ENCODE results near the gene ADGRG3. TPM values are rescaled to one million over a fixed set of nuclear protein-coding genes. Genes with fewer than 3 reads are reported as not detected.

Gene ADGRG3
- total and polyA plus RNA-seq, 2 of the 13 experiments (the other 11 are each of a cell fraction or from before 2014, with no cell fraction given) = 2.7 to 11.8 TPM

DNA sequence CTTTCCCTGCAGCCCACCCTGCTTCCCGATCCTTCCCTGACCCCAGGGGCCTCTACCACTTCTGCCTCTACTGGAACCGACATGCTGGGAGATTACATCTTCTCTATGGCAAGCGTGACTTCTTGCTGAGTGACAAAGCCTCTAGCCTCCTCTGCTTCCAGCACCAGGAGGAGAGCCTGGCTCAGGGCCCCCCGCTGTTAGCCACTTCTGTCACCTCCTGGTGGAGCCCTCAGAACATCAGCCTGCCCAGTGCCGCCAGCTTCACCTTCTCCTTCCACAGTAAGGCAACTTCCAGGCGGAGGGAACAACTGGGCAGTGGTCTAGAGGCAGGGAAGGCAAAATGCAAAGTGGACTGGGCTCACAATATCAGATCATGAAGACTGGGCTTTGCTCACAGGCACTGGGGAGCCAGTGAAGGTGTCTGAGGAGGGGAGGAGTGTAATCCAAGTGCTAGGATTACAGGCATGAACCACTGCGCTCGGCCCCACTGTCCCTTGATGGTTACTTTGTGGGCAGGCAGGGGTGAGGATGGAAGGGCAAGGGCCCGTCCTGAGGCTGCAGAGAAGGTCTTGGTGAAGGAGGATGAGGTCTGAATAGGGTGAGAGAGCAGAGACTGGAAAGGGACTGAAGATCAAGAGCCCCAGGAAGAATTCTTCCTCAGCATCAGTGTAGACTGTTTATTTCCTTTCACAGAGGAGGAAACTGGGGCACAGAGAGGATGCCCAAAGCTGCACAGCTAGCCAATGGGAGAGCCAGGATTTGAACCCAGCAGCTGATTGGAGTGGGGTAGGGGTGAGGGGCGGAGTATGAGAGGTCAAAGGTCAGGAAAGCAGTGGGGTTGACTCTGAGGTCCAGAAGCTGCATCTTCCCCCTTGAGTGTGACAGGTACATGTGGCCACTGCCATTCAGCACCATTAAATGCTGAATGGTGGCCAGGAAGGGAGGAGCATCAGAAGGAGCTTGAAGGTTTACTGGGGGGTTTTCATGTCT, 16.5 kb upstream of the ADGRG3 start (continued):
- TF ChIP-seq, protein P1, sequence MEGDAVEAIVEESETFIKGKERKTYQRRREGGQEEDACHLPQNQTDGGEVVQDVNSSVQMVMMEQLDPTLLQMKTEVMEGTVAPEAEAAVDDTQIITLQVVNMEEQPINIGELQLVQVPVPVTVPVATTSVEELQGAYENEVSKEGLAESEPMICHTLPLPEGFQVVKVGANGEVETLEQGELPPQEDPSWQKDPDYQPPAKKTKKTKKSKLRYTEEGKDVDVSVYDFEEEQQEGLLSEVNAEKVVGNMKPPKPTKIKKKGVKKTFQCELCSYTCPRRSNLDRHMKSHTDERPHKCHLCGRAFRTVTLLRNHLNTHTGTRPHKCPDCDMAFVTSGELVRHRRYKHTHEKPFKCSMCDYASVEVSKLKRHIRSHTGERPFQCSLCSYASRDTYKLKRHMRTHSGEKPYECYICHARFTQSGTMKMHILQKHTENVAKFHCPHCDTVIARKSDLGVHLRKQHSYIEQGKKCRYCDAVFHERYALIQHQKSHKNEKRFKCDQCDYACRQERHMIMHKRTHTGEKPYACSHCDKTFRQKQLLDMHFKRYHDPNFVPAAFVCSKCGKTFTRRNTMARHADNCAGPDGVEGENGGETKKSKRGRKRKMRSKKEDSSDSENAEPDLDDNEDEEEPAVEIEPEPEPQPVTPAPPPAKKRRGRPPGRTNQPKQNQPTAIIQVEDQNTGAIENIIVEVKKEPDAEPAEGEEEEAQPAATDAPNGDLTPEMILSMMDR (CRISPR knock-in tag; IDR thresholded peaks at IDR 0.05) = peak; percentile 77
- no peak for TF ChIP-seq ZNF101 (CRISPR knock-in tag; IDR thresholded peaks at IDR 0.05; ENCODE audit: borderline replicate concordance, low read depth)
- no peak for TF ChIP-seq FIP1L1 (IDR thresholded peaks at IDR 0.05; ENCODE audit: borderline replicate concordance, insufficient read depth, low read depth, low read length)
- peak; percentile 22 for TF ChIP-seq ZNF883 (CRISPR knock-in tag; IDR thresholded peaks at IDR 0.05; ENCODE audit: not compliant biosample characterization)
- TF ChIP-seq ZNF577 (CRISPR knock-in tag; IDR thresholded peaks at IDR 0.05; ENCODE audit: borderline replicate concordance, low read depth) = no peak

DNA sequence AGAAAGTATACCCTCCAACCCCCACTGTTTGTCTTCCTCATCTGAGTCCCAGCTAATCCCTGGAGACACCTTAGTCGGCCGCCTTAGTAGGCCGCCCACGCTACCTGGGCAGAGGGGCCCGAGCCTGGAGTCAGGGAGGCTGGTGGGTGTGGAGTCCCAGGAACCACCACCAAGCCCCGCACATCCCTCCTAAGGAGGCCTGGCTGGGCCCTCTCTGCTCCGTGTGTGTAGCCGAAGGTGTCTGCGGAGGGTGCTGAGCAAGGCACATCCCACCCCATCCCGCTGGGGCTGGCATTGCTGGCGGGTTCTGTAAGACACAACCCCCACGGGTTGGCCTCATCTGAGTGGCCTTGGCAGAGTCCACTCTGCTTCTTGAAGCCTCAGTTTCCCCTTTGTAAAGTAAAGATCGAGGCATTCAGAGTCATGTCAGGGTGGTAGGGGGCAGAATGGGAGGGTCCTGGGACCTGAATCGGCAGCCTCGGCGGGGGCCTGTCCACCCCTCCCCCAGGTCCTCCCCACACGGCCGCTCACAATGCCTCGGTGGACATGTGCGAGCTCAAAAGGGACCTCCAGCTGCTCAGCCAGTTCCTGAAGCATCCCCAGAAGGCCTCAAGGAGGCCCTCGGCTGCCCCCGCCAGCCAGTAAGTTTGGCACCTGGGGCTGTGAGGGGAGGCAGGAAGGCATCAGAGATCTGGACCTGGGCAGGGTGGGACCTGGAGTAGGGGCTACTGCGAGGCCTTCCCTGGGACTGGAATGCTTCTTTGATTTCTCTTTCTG, 15.2 kb upstream of the ADGRG3 start:
- no peaks in the 10 kb centered on the region for H3K36me3 ChIP-seq (replicated peaks in 1 of 2; ENCODE audit: control insufficient read depth in 1 of 2, insufficient read depth in 2 of 2, low read length in 2 of 2)
- 90% methylated on average over 18 of the region's 23 CpGs for WGBS (ENCODE audit: low lambda C conversion rate)
- H3K27ac ChIP-seq (ENCODE audit: extremely low read length, insufficient read depth, low read length) = no peak overlapping the region
- H3K4me2 ChIP-seq (ENCODE audit: low read depth, low read length) = no peak overlapping the region
- H3K9ac ChIP-seq (ENCODE audit: insufficient read depth, low read depth, low read length) = no peak overlapping the region
- no peak for DNase-seq (ENCODE audit: low spot score)
- ChIA-PET CTCF (ENCODE audit: low intra/inter-chr PET ratio, low total read pairs) (interaction anchor here (1.8 to 12.3 kb wide), 2 partner anchors 58 to 77 kb away, joined by 5 to 571 read pairs; no protein-coding TSS in a partner anchor), POLR2A (no interaction called here)
- intact Hi-C loops (cut with micrococcal nuclease; ENCODE audit: unreplicated experiment) = no loop called here
- H4K20me1 ChIP-seq (ENCODE audit: insufficient read depth, low read length) = no peaks in the 10 kb centered on the region
- 0 out of 2 replicates have a peak, but pooled peaks cover 5% of the 10 kb centered on the region for H3K4me1 ChIP-seq (ENCODE audit: insufficient read depth, low read length)
- BruUV-seq (replicated peaks) = no TSS peak
- no peaks in the 10 kb centered on the region for H3K9me3 ChIP-seq (ENCODE audit: low read length)
- TF ChIP-seq TARDBP (CRISPR knock-in tag; IDR thresholded peaks at IDR 0.05) = no peak
- no peak for TF ChIP-seq ZNF432 (CRISPR knock-in tag; IDR thresholded peaks at IDR 0.05; ENCODE audit: borderline replicate concordance)
- TF ChIP-seq SOX13 (IDR thresholded peaks at IDR 0.05) = no peak
- no peak for TF ChIP-seq SOX13 (CRISPR knock-in tag; conservative IDR thresholded peaks at IDR 0.05 in 1 of 2, IDR thresholded peaks at IDR 0.05 in 1 of 2)
- no peak for TF ChIP-seq NCOA1 (CRISPR knock-in tag; IDR thresholded peaks at IDR 0.05)
- TF ChIP-seq ZFP36 (IDR thresholded peaks at IDR 0.05; ENCODE audit: borderline replicate concordance, low read depth, low read length, partially characterized antibody) = no peak
- FAIRE-seq = no peak
- H3K27me3 ChIP-seq (ENCODE audit: control insufficient read depth in 1 of 2, insufficient read depth in 2 of 2, low read length in 2 of 2) = no peaks in the 10 kb centered on the region
- in situ Hi-C loops (cut with HindIII; ENCODE audit: extremely low pct_ligation_motif_present, low pct_unique_long_range_greater_than_20kb) = no loop called here
- no peak overlapping the region for H3K4me3 ChIP-seq (replicated peaks in 1 of 3; ENCODE audit: insufficient read depth in 1 of 3, low read depth in 2 of 3, low read length in 3 of 3)
- ATAC-seq = no peak
- H3K79me2 ChIP-seq (ENCODE audit: insufficient read depth, low read length) = no peaks in the 10 kb centered on the region
- no peak overlapping the region for H2AFZ ChIP-seq (ENCODE audit: low read length)

Measured in HepG2 (cell line).